ENCODE results near the gene ASTN2.
"Not testable (repeated sequence)": the region's sequence is repeated elsewhere in the genome, so short reads cannot be mapped to it uniquely, and the experiment has no call there.

The ASTN2 gene

DNA sequence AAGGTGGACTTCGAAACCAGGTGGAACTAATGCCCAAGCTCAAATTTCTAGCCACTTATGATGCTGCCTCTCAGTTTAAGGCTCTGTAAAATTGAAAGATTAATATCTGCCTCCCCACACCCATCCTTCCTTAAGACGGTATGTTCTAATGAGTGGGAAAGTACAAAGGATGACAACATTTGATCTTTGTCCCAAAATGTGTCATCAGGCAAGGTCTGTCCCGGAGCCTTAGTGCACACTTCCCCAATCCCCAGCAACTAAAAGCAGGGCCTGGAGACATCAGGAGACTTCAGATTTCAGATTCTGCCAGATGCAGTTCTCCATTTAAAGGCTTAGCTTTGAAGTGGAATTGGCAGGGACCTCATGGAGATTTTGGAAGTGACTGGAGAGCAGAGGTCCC, 316.5 kb downstream of the ASTN2 start:
- no peak for DNase-seq

DNA sequence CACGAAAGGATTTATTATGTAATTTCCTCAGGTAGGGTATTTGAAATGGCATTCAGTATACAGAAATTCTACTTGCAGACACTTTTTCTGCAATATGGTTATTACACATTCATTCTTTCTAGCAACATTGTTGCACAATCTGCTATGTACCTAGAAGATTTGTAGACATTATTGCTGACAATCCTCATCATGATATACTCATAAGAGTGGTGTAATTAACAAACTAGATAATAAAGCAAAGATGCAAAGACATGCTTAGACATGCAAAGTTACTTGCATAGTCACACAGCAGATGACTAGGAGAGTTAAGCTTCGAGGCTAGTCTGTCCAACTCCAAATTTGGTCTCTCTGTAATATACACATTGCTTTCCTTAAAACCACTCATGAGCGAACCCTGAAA, 317.1 kb downstream of the ASTN2 start:
- DNase-seq: no peak

DNA sequence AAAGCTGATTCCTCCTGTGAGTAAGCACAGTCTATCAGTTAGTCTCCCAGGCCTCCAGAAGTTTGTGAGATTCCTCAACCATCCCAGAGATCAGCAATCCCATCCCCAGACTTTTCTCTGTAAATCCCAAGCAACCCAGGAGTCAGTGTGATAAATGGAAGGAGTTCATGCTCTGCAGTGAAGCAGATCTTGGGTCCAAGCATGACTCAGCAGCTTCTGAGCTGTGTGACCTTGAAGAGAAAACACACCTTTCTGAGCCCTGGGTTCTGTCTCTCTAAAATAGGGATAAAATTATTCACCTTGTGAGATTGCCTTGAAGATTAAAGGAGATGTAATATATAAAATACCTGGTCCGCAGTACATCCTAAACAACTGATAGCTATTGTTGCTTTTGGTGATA, 318.7 kb downstream of the ASTN2 start:
- DNase-seq: no peak

DNA sequence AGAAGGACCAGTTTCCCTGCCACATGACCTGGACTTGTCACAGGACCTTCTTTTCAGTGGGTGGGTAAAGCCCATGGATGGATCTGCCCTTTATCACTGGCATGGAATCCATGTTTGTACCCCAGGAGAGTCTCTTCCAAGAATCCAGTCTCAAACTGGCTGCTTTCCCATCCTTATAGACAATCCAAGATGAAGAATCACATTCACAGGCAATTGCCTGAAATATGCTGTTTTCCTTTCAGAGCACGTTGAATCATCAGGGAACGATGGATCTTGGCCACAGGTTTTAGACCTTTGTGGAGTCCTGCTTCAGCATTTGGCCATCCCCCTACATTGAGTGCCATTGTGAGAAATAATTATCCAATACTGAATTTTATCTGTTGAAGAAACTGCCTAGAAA, 319.8 kb downstream of the ASTN2 start:
- no peak for DNase-seq

DNA sequence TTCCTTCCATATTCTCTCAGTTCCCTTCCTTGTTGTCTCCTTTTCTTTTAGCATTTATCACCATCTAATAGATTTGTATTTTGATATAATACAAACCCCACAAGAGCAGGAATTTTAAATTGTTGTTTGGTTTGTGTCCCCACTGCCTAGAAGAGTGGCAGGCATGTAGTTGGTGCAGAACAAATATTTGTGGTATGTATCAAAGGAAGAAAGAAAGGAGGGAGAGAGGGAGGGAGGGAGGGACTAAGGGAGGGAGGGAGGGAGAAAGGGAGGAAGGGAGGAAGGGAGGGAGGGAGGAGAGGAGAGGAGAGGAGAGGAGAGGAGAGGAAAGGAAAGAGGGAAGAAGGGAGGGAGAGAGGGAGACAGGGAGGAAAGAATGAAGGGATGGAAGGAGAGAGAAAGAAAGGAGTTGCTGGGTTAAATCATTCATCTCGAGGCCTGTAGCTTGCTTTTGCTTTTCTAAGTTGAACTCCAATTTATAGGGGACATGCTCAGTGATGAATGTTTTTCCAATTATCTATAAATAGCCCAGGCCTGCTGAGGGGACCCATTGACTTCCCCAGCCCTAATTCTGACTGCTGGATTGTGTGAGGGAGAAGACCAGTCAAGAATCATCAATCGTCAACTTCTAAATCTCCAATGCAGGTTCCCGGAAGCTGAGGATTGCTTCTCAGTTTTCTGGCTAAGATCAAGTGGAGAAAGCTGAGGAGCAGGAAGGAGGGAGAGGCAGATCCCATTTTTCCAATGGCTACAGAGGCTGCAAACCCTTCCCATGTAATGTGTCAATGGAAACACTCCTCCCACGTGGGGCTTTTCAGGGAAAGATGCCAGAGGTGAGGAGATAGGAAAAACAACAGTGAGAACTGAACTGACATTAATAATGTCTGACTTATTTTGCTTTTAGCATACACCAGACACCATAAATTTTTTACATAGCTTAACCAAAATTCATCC, 320.7 kb downstream of the ASTN2 start:
- DNase-seq: no peak

DNA sequence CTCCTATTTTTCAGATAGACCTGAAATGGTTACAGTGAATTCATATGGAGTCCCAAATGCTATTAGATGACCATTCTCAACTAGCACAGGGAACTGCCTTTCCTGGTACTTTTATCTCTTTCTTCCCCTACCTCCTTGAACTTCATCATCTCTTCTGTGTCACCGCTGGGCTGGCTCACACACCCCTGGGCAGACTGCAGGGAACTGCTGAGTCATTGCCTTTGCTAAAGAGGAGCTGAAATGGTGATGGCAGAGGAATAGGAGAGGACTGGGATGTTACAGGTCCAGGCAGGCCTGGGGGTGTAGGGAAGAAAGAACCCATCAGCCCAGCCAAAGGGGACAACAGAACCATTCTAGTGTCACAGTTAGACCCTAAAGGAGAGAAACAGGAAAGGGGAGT, 322.3 kb downstream of the ASTN2 start:
- no peak for DNase-seq

DNA sequence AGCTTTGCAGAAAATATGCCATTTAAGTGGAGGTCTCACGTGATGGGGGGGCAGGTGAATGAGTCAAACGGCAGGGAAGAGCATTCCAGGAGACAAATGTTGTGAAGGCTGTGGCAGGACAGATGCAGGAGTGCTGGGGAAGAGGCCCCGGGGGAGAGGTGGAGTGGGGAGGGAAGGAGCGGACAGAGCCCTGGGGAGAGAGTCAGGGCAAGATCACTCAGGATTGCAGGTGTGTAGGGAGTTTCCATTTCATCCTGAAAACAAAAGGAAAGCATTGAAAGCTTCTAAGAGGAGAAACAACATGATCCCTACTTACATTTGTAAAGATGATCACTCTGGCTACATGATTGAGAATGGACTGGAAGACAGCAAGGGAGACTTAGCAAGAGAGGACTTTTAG, 323.3 kb downstream of the ASTN2 start:
- DNase-seq: no peak

DNA sequence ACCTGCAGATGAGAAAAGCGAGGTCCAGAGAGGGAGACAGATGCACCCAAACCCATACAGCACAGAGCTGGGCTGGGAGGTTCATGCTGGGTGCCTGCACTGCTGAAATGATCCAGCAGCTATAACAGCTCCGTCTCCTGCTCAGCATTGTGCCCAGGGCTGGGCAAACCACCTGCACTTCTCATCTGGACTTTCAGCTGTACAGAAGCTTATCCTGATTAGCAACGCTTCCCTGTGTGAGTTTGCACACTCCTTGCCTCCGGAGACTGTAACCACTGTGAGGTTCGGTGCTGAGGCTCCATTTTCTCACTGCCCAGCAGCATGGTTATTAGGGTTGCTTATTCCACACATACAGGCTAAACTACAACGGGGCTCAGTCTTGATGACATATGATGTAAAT, 326.1 kb downstream of the ASTN2 start:
- DNase-seq: no peak

DNA sequence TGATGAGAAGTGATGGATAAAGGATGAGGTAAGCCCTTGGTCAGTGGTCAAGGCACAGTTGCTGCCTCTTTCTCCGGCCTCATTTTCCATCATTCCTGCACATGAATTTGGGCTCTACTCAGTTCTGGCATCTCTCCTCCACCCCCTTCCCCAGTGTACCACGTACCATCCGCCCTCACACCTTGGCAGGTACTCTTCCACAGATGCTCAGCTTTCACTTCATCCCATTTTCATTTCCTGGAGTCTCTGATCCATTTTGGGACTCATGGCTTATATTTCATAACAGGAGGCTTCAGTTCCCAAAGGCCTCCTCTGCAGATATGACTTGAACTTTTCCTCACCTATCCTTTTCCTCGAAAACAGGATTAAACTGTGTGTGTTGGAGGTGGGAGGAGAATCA, 326.7 kb downstream of the ASTN2 start:
- no peak for DNase-seq

DNA sequence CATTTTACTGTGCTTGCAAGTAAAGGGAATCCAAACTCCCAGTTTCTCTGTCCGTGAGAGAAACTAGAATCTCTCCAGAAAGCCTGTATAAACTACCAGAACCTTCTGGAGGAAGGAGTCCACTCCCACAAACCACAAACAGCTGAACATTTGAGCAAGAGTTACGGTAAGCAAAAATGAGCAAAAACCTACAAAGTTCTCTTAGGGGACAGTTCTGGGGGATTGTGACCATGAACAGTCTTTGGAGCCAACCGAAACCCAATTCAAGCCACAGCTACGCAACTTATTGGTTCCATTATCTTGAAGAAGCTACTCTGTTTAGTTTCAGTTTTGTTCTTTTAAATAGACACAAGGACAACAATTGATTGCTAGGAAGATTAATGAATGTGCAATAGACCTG, 330.6 kb downstream of the ASTN2 start:
- no peak for DNase-seq

DNA sequence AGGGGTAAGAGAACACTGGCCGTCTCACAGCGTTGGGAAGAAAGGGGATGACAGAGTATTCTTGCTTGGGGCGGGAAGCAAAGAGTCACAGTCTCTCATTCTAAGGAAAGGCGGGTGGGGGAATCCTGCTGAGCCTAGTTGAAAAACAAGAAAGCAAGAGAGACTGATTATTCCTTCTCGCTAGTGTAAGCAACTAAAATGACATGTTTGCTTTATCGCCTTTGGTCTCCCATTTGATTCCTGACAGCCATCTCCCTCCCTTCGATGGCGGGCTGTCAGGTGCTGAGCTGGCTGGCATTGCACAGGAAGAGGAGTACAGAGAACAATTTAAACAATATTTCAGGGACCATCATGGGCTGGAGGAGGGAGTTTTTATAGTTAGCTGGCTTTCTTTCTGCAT, 331.3 kb downstream of the ASTN2 start:
- no peak for DNase-seq

DNA sequence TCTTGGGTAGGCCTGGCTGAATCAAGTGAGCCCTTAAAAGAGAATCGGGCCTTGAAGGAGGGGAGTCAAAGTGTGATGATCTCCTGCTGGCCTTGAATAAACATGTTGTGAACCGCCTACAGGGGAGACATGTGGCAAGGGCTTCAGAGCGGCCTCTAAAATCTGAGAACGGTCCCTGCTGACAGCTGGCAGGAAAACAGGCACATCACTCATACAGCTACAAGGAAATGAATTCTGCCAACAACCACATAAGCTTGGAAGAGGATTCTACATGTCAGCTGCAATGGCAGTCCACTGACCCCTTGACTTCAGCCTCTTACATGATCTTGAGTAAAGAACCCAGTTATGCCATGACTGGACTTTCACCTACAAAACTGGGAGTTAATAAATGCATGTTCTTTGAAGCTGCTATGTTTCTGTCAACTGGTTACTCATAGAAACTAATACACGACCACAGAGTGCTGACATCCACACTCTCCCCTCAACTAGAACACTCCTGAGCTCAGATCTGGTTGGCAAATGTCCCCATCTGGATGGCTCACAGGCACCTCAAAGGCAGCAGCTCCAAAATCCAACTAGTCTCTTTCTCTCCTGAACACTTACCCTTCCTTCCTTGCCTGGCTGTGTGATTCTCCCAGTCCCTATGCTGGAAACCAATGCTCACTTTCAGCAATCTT, 333.1 kb downstream of the ASTN2 start:
- DNase-seq: no peak

DNA sequence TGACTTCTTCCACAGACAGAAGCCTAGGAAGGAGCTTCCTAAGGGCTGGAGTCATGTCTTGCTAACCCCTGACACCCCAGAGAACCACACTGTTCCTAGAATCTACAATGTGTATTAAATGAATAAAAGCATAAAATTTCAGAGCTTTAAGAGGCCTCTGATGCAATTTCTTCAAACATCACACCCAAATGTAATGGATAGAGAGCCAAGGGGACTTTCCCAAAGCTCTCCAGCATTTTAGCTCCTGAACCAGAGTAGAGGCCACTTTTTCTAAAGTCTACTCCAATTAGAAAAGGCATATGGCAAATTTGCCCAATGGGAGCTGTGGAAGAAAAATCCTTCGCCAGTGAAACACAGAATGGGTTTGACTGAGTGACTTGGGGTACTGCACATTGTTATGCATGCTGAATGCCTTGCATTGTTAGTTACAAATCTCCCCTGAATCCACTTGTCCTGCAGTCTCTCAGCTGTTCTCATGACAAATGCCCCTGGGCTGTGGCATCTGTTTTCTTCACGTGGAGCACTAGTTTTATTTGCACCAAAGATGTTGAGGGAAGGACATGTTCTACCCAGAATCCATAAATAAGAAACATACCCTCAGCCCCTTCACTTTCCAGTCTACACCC, 334.0 kb downstream of the ASTN2 start:
- no peak for DNase-seq

DNA sequence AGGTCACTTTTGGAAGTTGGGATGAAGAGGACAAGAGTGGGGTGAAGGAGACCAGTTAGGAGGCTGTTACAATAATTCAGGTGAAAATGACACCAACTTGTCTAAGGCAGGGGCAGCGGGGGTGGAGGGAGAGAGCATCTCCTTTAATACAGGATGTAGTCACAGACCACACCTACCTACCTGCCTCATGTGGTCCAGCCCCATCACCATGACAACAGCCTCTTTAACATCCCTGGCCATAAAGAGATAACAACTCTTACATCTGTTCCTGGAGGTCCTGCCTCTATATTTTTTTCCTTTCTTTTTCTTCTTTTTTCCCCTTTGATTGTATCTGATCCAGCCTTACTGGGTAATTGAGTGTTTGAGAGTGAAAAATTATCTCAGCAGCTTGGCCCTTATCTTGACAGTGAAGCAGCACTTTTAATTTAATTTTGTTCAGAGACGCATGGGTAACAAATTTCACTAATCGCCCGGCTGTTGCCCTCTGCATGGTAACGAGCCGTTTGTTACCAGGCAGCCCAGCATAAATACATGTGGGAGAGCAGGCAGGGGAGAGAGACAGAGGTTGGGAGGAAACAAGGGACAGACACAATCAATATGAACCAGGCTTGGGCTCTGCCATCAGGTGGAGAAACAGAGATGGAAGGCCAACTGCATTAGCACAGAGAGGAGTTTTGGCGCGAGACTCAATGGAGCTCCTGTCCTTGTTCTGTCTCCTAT, 338.1 kb downstream of the ASTN2 start:
- DNase-seq: peak; percentile 50

DNA sequence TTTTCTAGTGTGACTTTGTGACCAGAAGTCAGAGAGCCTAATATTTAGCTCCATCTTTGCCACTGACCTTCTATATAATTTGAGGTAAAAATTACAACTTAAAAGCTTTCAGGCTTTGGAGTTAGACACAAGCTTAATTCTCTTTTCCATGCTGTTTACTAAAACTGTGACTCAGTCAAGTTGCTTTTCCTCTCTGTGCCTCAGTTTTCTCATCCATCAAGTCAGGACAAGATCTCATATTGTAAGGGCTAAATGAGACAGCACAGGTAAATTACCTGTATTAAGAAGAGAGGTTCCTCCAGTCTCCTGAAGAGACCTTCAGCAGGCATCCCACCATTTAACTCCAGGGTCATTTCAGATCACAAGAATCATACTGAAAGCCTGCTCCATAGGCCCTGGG, 339.2 kb downstream of the ASTN2 start:
- DNase-seq: no peak

DNA sequence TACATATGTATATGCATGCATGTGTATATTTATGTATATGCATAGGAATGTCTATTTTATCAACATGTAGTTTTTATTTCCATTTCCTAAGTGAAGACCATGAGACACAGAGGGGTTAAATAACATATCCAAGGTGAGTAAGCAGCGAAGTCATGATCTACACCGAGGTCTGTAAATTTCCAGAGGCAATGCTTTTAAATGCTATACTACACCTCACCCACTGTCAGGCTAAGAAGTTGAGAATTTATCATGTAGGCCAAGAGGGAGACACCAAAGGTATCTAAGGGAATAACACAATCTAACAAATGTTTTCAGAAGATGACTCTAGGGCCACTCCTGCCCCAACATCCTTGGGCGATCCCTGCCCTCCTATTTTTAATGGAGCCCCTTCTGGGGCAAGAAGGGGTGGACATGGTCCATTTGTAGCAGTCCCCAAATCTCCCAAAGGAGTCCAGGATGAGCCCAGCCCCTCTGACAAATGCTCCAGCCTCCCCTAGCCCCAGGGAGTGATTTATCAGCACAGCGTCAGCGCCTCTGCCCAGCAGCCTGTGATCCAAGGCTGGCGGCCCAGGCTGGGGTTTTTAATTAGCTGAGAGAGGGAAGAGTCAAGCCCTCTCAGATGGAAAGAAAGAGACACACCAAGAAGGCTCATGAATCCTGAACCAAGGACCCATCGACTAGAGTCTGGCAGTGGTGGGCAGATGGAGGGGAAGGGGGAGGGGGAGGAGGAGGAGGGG, 339.9 kb downstream of the ASTN2 start:
- no peak for DNase-seq

DNA sequence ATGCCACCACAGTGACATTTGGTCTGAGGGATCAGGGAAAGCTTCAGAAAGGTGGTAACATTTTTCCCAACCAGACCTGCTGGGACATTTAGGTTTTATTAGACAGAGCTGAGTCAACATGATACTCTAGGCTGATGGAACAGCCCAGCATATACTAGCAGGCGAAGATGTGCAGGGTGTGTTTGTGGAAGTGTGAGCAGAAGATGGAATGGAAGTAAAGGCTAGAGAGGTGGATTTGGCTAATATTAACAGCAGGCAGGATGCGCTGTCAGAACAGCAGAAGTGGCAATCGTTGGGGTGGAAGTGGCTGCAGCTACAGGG, 340.6 kb downstream of the ASTN2 start:
- no peak for DNase-seq

DNA sequence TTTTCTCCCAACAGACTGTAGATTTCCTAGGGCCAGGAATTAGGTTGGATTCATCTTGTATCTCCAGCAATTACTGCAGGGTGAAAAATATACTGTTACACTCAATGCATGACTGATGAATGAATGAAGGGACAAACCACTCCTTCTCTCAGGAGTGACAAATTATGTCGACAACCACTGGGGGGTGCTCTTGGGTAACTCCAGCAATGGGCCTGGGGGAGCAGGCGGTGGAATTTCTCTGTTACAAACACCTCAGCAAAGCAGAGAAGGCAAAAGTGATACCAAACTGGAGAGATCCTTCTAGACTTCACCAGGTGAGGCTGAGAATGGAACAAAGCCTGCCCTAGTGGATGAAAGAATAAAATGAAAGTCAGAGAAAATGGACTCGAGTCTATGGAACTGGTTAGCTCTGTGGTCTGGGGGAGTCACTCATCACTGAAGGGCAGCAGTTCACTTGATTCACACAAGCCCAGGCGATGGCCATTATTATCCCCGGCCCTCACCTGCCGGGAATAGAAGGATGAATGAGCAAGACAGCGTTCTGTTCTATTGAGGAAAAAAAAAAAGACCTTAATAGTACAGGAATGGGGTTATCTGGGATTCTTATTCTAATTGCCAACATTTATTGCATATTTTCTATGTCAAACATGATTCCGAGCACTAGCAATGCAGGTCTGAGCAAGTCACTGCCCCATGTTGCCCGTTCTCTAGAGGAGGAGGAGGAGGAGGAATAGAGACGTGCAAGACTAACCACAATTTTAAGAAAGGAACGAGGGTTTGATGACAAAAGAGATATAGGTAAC, 341.1 kb downstream of the ASTN2 start:
- no peak for DNase-seq

DNA sequence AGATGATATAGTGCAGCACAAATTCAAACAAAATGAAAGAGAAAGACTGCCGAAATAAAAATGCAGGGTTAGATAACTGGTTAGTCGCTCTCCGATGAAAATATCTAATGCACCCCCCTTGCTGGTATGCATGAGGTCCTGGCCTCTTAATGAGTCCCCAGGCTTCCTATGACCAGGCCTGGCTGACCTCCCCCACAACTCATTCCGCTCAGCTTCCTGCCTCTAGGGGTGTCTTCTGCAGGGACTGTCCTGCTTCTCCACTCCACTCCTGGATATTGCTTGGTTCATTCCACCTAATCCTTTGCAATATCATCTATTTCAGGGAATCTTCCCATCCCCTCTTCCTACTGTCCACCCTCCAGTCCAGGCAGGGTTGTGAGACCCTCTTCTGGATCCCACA, 341.8 kb downstream of the ASTN2 start:
- no peak for DNase-seq

DNA sequence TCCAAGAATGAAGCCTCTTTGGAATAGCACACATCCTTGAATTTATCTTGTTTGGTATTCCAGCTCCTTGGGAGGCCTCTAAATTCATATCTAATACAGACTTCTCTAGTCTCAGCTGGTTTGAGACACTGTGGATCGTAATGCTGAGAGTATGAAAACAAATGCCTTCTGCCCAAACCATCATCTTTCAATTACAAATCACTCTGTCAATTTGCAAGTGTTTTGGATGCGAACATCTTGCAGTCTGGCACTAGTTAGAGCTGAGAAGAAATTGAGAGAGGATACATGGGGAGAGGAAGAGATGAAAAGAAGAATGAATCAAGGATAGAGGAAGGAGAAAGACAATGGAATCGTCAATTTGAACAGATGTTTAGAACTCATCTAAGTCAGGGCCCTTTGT, 342.6 kb downstream of the ASTN2 start:
- DNase-seq: no peak

DNA sequence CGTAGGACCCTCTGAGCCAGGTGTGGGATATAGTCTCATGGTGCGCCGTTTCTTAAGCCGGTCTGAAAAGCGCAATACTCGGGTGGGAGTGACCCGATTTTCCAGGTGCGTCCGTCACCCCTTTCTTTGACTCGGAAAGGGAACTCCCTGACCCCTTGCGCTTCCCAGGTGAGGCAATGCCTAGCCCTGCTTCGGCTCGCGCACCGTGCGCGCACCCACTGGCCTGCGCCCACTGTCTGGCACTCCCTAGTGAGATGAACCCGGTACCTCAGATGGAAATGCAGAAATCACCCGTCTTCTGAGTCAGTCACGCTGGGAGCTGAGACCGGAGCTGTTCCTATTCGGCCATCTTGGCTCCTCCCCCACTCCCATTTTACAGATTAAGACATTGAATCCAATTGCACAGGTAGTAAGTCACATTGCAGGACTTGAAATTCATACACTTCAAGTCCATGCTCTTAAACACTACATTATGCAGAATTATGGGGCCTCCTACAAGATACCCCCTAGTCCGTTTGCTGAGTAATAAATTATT, 343.1 kb downstream of the ASTN2 start:
- not testable (repeated sequence) for DNase-seq
